ENCODE measurements around the gene MECR. TPM values are rescaled to one million over a fixed set of nuclear protein-coding genes. Genes with fewer than 3 reads are reported as not detected.

MECR gene
- total RNA-seq, 1 donor, result 17.8 TPM

DNA sequence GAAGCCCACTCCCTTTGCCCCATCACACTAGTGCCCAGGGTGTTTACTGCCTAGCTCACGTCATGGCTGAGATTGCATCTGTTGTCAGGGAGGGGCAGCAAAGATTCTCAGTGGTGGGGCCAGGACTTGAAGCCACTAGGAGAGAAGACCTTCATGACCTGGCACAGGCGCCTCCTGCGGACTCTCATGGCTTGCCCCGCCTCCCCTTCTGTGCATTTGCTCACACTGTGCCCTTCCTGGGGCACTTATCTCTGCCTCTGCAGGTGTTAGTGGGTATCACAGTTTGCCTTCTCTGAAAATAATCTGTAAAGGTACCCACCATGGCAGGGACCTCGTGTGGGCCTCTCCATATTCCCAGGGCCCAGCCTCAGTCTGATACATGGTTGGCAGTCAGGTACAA, 25.7 kb upstream of the MECR start:
- DNase-seq (ENCODE audit: low read depth in 2 of 3, low spot score in 2 of 3), result peak in 1 of 3 donors; percentile 18

DNA sequence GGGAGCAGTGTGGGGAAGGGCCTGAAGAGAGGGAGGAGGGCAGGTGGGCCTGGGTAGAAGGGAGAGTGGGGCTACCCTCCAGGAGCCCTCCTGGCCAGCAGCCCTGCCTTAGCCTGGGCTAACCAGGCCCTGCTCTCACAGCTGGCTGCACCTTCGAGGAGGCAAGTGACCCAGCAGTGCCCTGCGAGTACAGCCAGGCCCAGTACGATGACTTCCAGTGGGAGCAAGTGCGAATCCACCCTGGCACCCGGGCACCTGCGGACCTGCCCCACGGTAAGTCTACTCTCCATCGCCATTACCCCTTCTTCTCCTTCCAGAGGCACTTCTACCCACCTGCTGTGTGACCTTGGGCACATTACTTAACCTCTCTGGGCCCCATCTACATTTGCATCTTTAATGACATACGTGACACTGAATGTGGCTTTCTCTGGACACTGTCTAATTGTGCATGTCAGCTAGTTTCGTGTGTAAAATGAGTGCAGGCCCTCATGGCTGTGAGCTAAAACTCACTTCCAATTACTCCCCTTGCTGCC, 24.5 kb upstream of the MECR start:
- no peak for DNase-seq (ENCODE audit: low read depth in 2 of 3, low spot score in 2 of 3)

GRCh38 chr1:29254346-29254745, 23.6 kb upstream of the MECR start:
- DNase-seq (ENCODE audit: low read depth in 2 of 3, low spot score in 2 of 3), result no peak

- DNase-seq (ENCODE audit: low read depth in 2 of 3, low spot score in 2 of 3), result no peak
Measured at GRCh38 chr1:29253180-29253579, 22.4 kb upstream of the MECR start.

GRCh38 chr1:29251164-29252124, 20.7 kb upstream of the MECR start:
- DNase-seq (ENCODE audit: low read depth in 2 of 3, low spot score in 2 of 3), result no peak

DNA sequence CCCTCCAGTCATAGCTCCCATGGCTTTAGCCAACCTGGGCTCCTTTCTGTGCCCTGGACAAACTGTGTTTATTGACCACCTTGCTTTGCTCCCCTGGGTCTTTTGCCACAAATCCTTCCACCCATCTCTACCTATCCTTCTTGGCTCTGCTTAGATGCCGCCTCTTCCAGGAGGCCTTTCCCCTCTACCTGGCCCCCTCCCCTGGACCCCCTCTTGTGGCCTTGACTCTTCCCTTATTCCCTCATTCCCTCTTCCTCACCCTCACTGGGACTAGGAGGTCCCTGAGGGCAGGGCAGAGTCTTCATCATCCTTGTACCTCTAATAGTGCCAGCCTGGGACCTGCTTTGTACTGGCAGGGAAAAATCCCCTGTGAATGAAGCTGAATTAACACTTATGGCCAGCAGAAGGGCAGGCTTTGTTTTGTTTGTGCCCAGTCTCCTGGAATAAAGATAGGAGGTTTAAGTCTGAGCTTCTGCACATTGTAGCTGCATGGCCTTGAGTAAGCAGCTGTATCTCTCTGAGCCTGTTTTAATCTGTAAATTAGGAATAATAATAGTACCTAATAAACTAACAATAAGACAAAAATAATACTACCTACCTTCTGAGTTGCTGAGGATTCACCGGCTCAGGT, 19.3 kb upstream of the MECR start:
- no peak for DNase-seq (ENCODE audit: low read depth in 2 of 3, low spot score in 2 of 3)

- DNase-seq (ENCODE audit: low read depth in 2 of 3, low spot score in 2 of 3), result no peak
Measured at GRCh38 chr1:29249170-29249691, 18.5 kb upstream of the MECR start.

DNA sequence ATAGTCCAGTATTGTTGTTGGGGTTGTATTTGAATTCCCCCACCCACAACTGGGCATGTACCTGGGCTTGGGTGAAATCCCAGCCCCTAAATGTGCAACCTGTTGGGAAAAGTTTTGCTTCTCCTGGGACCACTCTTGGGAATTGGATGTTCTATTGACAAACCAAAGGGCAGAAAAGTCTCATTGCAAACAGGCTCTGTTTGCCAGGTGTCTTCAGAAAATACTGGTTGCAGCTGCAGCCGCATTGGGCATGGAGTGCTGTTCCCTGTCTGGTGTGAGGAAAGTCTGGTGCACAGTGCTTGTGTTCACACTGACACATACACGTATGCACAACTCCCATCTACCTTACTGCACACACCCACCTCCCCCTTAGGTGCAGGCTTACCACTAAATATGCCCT, 17.7 kb upstream of the MECR start:
- no peak for DNase-seq (ENCODE audit: low read depth in 2 of 3, low spot score in 2 of 3)

DNA sequence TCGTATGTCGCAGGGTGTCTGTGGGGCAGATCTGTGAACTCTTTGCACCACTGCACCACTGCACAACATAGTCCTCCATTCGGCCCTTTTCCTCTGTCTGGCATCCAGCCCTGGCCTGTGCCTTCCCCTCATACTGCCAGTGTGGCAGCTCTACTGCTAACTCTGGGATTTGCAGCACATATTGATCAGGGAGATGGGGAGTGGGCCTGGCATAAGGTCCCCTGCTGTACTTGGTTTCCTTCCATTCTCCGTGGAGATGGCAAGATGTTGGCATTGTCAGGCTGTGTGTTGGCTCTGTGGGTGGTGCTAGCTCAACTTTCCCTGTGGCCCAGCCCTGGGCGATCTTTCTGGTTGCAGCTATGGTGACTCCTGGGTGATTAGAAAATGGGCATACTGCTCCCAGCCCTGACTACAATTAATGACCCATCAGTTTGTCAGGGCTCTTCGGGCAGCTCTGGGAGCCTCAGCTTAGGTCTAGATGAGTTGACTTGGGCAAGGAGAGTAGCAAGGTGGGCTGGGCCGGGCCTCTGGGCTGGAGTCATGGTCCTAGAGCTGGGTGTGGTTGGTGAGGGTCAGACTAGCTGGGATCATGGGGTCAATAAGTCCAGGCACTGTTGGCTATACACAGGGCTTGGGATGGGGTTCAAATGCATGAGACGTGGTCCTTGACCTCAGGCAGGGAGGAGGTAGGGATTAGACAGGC, 17.0 kb upstream of the MECR start:
- DNase-seq (ENCODE audit: low read depth in 2 of 3, low spot score in 2 of 3), result no peak

GRCh38 chr1:29247044-29247443, 16.3 kb upstream of the MECR start:
- DNase-seq (ENCODE audit: low read depth in 2 of 3, low spot score in 2 of 3), result no peak

- DNase-seq (ENCODE audit: low read depth in 2 of 3, low spot score in 2 of 3), result peak in 1 of 3 donors; percentile 32
Measured at GRCh38 chr1:29245876-29246275, 15.1 kb upstream of the MECR start.

DNA sequence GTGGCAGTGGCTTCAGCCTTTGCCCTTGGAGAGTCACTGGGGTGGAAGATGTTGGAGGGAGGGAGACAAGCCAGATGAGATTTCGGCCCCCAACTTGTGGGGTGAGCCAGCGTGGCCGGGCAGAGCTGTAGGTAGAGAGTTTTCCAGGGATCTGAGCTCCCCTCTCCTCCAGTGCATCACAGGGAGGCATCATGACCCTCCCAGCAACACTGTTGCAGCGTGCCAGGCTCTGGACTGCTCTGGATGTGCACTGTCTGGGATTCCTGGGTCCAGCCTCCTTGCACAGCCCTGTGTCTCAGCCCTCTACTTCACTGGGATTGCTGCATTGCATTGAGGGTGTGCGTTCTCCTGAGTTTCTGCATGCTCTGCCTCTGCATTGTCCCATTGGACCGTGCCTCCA, 14.5 kb upstream of the MECR start:
- no peak for DNase-seq (ENCODE audit: low read depth in 2 of 3, low spot score in 2 of 3)

DNA sequence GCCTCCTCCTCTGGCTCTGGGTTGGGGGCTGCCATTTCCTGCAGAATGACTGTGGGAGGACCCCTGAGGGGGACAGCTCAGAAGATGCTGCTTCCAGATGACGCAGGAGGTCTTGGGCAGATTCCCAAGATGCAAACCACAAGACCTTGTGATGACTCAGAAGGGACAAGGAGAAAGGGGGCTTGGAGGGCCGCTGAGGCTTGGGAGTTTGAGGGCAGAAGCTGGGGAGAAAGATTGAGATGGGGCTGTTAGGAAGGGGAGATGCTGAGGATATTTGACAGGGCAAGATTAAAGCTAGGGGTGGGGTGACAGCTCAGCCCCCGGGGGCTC, 13.1 kb upstream of the MECR start:
- DNase-seq (ENCODE audit: low read depth in 2 of 3, low spot score in 2 of 3), result no peak

DNA sequence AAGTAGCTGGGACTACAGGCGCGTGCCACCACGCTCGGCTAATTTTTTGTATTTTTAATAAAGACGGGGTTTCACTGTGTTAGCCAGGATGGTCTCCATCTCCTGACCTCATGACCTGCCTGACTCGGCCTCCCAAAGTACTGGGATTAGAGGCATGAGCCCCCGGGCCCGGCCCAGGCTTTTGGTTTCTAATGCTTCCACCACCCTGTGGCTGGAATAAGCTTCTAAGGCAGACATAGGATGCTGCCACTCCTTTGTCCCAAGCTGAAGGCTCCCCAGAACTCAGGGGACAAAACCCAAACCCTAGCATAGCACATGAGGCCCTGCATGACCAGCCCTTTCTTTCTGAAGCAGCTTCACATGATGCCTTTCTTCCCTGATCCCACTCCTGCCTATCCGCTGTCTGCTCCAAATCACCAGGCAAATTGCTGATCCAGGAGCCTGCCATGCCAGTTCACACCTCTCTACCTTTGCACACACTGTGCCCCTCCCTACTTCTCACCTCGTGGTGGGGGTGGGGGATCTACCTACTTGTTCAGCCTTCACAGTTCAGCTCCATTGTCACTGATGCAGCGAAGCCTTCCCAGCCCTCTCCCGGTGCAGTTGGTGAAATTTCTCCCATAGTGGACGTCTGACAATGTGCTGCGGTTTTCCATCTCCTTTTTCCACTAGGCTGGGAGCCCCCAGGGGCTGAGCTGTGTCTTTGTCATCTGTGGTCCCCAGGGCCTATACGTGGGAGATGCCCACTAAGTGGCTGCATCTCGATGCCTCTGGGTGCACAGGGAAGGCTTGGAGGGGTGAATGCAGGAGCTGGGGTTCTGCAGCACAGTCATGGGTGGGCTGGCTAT, 12.5 kb upstream of the MECR start:
- no peak for DNase-seq (ENCODE audit: low read depth in 2 of 3, low spot score in 2 of 3)

GRCh38 chr1:29240986-29241385, 10.3 kb upstream of the MECR start:
- DNase-seq (ENCODE audit: low read depth in 2 of 3, low spot score in 2 of 3), result no peak

DNA sequence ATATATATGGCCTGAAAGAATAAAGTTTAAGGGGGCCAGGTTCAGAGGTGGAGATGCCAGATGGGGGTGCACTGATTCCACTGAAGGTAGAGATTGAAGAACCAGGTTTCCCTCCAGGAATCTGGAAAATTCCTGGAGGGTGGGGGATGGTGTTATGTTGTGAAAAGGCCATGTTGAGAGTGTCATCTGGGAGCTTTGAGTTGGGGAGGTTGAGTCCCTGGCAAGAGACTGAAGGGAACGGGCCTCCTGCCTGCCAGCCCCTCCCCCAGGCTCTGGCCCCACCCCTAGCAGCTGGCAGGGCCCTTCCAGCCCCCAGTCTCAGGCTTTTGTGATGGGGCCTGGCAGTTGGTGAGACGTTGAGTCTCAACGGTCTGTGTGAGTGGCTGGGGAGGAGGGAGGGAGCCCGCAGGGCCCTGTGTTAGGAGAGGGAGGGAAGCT, 9.7 kb upstream of the MECR start:
- no peak for DNase-seq (ENCODE audit: low read depth in 2 of 3, low spot score in 2 of 3)

DNA sequence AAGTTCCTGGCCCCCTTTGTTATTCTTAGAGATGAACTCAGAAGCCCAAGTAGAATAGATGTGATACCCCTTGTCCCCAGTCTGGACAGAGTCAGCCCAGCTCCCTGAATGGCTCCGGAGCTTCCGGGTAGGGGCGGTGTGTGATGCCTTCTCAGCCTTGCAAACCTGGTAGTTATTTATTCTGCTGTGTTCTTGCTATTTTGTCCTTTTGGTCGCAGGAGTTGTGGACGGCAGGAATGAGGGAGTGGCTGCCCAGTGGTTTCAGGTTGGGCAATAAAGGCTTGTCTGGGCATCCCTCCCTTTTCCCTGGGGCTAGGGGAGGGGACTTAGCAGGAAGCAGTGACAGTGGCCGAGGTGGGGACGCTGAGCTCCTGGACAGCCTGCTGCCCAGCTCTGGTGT, 8.4 kb upstream of the MECR start:
- DNase-seq (ENCODE audit: low read depth in 2 of 3, low spot score in 2 of 3), result no peak

- no peak for DNase-seq (ENCODE audit: low read depth in 2 of 3, low spot score in 2 of 3)
Measured at GRCh38 chr1:29238620-29239002, 7.9 kb upstream of the MECR start.

DNA sequence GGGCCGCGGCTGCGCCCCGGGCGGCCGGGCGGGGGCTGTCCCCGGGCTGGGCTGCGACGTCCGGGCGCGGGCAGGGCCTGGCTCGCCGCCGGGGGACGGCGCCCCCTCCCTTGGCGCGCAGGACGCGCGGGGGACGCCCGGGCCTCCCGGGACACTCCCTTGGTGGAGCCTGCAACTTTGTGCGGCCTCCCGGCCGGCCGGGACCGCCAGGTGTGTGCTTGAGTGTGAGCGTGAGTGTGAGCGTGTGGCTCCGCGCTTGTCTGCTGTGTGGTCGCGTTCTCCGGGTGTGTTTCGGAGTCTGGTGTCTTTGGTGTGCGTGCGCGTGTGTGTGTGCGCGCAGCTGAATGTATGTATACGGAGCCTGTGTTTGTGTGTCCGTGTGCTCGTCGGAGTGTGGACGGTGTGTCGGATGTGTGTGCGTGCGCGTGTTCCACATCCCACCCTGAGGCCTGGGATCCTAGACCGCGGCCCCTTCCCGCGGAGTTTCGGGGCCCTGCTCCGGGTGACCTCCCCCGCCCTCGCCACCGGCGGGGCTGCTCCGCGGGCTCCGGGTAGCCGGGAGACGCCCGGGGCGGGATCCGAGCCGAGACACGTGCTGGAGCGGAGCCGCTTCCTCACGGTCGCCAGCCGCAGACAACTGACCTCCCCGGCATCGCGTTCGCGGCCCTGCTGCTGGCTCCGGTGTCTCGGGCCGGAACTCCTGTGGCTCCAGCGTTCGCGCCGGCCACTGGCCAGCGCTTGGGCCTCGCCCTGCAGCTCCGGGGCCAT, 7.3 kb upstream of the MECR start:
- no peak for DNase-seq (ENCODE audit: low read depth in 2 of 3, low spot score in 2 of 3)

All from hematopoietic multipotent progenitor cell (in vitro differentiated cells).